ENCODE results near the gene CRYBG2.
"Not testable (repeated sequence)": the region's sequence is repeated elsewhere in the genome, so short reads cannot be mapped to it uniquely, and the experiment has no call there.

The CRYBG2 gene

GRCh38 chr1:26330276-26330675 lies 23.7 kb downstream of the CRYBG2 start:
- H3K9me3 Mint-ChIP-seq = no peaks in the 10 kb centered on the region
- ATAC-seq (replicated peaks) (no peak), DNase-seq (no peak)
- no peaks in the 10 kb centered on the region for H3K27me3 Mint-ChIP-seq
- H3K4me3 Mint-ChIP-seq = no peak overlapping the region
- no peaks in the 10 kb centered on the region for H3K4me1 Mint-ChIP-seq
- no peaks in the 10 kb centered on the region for H3K36me3 Mint-ChIP-seq
- no peak overlapping the region for H3K27ac Mint-ChIP-seq

DNA sequence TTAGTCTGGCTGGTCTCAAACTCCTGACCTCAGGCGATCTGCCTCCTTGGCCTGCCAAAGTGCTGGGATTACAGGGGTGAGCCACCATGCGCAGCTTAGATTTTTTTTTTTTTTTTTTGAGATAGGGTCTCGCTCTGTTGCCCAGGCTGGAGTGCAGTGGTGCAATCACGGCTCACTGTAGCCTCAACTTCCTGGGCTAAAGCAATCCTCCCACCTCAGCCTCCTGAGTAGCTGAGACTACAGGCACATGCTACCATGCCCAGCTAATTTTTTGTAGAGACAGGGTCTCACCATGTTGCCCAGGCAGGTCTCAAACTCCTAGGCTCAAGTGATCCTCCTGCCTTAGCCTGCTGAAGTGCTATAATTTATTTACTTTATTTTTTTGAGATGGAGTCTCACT lies 24.6 kb downstream of the CRYBG2 start:
- H3K27me3 Mint-ChIP-seq = not testable (repeated sequence)

DNA sequence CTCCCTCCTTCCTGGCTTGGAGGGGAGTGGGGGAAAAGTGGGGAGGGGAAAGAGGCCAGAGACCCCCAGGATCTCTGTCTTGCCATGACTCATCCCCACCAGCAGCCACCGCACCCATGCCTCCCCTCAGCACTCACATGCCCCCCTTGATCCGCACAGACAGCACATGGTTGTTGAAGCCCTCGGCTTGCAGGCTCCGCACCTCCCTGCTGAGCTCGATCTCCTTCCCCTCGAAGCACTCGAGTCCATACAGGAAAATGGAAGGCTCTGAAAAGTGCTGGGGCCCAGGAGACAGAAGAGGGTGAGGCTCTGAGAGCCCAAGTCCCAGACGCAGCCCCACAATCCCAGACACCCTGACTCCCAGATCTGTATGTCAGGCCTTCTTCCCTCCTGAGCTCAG lies 25.3 kb downstream of the CRYBG2 start:
- no peak overlapping the region for H3K27ac Mint-ChIP-seq
- H3K27me3 Mint-ChIP-seq = no peaks in the 10 kb centered on the region
- DNase-seq (no peak), ATAC-seq (replicated peaks) (no peak)
- H3K9me3 Mint-ChIP-seq = no peaks in the 10 kb centered on the region
- no peak overlapping the region for H3K4me3 Mint-ChIP-seq
- peaks cover 2 to 8% of the 10 kb centered on the region in 2 donors for H3K4me1 Mint-ChIP-seq
- H3K36me3 Mint-ChIP-seq = peaks cover 2 to 8% of the 10 kb centered on the region in 2 donors

More for the DNA sequence above, 24.6 kb downstream of the CRYBG2 start:
- H3K4me1 Mint-ChIP-seq; H3K4me3 Mint-ChIP-seq; ATAC-seq (replicated peaks); DNase-seq; H3K9me3 Mint-ChIP-seq; H3K36me3 Mint-ChIP-seq; H3K27ac Mint-ChIP-seq: not testable (repeated sequence)

DNA sequence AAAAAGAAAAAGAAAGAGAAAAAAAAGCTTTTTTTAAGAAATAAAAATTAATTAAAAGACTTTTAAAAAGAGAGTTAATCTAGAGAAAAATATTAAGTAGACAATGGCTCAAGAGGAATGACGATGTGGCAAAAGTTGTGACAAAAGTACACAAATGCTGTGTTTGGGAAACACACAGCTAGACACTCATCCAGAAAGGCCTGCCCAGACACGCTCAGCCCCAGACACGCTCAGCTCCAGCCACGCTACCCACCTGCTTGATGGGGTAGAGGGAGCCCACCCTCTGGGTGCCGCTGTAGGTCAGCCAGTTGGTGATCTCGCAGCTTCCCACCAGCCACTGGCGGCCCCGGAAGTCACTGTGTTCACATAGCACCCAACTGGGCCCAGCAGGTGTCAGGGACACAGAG lies 26.0 kb downstream of the CRYBG2 start:
- H3K27ac Mint-ChIP-seq = no peak overlapping the region
- no peak for ATAC-seq (replicated peaks)
- peaks cover 7 to 14% of the 10 kb centered on the region in 2 donors for H3K36me3 Mint-ChIP-seq

GRCh38 chr1:26324550-26324949 lies 29.4 kb downstream of the CRYBG2 start:
- Mint-ChIP-seq H3K4me1 (peaks cover 25 to 47% of the 10 kb centered on the region in 2 donors), H3K27ac (peak overlapping the region; percentile 32), H3K27me3 (no peaks in the 10 kb centered on the region), H3K9me3 (peaks cover 0 to 1% of the 10 kb centered on the region in 2 donors), H3K36me3 (peaks cover 33 to 39% of the 10 kb centered on the region in 2 donors), H3K4me3 (no peak overlapping the region)
- no peak for ATAC-seq (replicated peaks)
- no peak for DNase-seq

More for the DNA sequence above, 26.0 kb downstream of the CRYBG2 start:
- H3K9me3 Mint-ChIP-seq = no peaks in the 10 kb centered on the region
- H3K27me3 Mint-ChIP-seq = no peaks in the 10 kb centered on the region
- DNase-seq = no peak
- no peak overlapping the region for H3K4me3 Mint-ChIP-seq
- peaks cover 4 to 15% of the 10 kb centered on the region in 2 donors for H3K4me1 Mint-ChIP-seq

- Mint-ChIP-seq H3K4me1 (peaks cover 28 to 59% of the 10 kb centered on the region in 2 donors), H3K27me3 (no peaks in the 10 kb centered on the region), H3K4me3 (no peak overlapping the region), H3K27ac (peak overlapping the region; percentile 92), H3K36me3 (peaks cover 43 to 50% of the 10 kb centered on the region in 2 donors), H3K9me3 (peaks cover 0 to 1% of the 10 kb centered on the region in 2 donors)
- DNase-seq = no peak
- no peak for ATAC-seq (replicated peaks)
Observed at GRCh38 chr1:26323382-26323781, 30.5 kb downstream of the CRYBG2 start.

- H3K27me3 Mint-ChIP-seq = no peaks in the 10 kb centered on the region
- DNase-seq (no peak), ATAC-seq (replicated peaks) (no peak)
- peaks cover 38 to 73% of the 10 kb centered on the region in 2 donors for H3K4me1 Mint-ChIP-seq
- H3K9me3 Mint-ChIP-seq = peaks cover 0 to 1% of the 10 kb centered on the region in 2 donors
- no peak overlapping the region for H3K27ac Mint-ChIP-seq
- H3K4me3 Mint-ChIP-seq = no peak overlapping the region
- H3K36me3 Mint-ChIP-seq = peaks cover 48 to 56% of the 10 kb centered on the region in 2 donors
Observed at GRCh38 chr1:26322042-26322331, 31.9 kb downstream of the CRYBG2 start.

DNA sequence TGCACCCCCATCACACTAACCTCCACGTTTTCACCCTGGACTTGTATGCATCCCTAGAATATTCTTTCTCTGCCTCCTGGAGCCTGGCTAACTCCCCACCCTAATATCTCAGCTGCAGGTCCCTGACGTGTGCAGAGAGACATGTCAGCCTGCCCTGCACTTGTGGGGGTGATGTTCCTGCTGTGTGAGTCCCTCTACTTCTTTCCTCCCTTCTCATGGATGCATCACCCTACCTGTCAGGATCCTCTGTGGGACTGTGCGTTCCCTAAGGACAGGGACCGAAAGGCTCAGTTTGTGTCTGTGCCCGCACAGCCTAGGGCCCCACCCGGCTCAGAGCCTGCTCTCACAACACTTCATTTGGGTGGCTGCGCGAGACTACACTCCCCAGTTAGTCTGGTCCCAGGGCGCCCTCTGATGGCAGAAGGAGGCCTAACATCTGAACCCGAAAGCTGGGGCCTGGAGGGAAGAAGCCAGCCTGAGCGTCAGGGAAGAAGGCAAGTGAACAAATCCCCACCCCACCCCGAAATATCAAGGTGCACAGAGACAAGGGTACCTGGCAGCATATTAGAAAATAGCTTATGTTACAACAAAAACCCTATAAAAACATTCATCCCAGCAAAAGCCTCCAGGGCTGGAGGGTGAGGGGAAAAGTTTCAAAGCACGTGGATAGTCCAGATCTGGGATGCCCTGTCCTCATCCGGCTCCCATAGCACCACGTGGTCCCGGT lies 32.5 kb downstream of the CRYBG2 start:
- peak overlapping the region; percentile 71 to 78 for H3K4me3 Mint-ChIP-seq
- H3K36me3 Mint-ChIP-seq = peaks cover 48 to 56% of the 10 kb centered on the region in 2 donors
- H3K27ac Mint-ChIP-seq = peak overlapping the region; percentile 88
- no peaks in the 10 kb centered on the region for H3K27me3 Mint-ChIP-seq
- H3K4me1 Mint-ChIP-seq = peaks cover 41 to 78% of the 10 kb centered on the region in 2 donors
- peak; percentile 59 to 64 for ATAC-seq (replicated peaks)
- H3K9me3 Mint-ChIP-seq = peaks cover 0 to 1% of the 10 kb centered on the region in 2 donors
- DNase-seq = peak; percentile 86

DNA sequence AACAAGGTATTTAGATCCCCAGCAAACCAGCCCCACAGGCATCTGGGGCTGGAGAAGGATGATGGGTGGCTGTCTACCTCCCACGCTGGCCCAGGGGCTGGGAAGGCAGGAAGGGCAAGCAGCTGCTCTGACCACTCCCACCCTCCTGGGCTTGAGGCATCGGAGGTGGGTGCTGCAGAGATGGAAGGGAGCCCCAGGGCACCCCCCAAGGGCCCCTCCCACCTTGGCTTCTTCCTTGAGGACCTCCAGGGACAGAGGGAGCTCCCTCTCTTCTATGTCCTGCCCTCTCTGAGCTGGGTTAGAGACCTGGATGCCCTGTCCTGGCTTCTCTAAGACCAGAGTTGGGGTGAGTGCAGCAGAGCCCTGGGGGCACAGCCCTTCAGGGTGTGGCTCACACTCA lies 33.0 kb downstream of the CRYBG2 start:
- no peak for DNase-seq
- Mint-ChIP-seq H3K27me3 (no peaks in the 10 kb centered on the region), H3K36me3 (peaks cover 48 to 56% of the 10 kb centered on the region in 2 donors), H3K4me3 (peak overlapping the region; percentile 78 to 97), H3K27ac (peak overlapping the region; percentile 88), H3K4me1 (peaks cover 44 to 84% of the 10 kb centered on the region in 2 donors), H3K9me3 (peaks cover 0 to 1% of the 10 kb centered on the region in 2 donors)
- ATAC-seq (replicated peaks) = peak; percentile 1

DNA sequence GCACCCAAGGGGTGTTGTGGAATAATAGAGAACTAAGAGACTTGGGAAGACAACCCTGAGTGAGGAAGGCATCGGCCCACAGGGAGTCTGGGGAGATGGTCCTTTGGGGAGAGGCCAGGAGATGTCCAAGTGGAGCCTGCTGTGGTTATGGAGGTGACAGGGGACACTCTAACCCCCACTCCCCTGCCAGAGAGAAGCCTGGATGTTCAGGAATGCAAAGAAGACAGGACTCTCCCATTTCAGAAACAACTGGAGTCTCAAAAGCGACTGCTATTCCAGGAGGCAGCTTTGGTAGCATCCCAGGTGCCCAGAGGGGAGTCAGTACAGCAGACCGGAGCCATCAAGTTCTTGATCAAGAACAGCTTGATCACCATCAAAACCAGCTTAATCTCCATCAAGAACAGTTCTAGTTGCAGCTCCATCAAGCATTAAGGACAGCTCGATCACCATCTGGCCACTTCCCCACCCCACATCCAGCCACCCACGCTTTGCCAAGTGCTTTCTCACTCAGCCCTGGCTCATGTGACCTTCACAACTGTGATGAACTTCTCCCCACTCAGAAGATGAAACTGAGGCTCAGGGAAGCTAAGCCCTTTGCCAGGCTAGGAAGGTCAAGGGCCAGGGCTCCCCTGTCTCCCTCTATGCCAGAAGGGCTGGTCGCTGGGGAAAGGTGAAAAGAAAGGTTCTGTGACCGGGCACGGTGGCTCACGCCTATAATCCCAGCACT lies 35.4 kb downstream of the CRYBG2 start:
- peaks cover 57 to 99% of the 10 kb centered on the region in 2 donors for H3K4me1 Mint-ChIP-seq
- H3K9me3 Mint-ChIP-seq = peaks cover 0 to 2% of the 10 kb centered on the region in 2 donors
- ATAC-seq (replicated peaks) = peak; percentile 44 to 46
- H3K27me3 Mint-ChIP-seq = no peaks in the 10 kb centered on the region
- H3K27ac Mint-ChIP-seq = peak overlapping the region; percentile 98
- peak overlapping the region; percentile 97 to 98 for H3K4me3 Mint-ChIP-seq
- H3K36me3 Mint-ChIP-seq = peaks cover 46 to 47% of the 10 kb centered on the region in 2 donors
- DNase-seq = peak; percentile 72

DNA sequence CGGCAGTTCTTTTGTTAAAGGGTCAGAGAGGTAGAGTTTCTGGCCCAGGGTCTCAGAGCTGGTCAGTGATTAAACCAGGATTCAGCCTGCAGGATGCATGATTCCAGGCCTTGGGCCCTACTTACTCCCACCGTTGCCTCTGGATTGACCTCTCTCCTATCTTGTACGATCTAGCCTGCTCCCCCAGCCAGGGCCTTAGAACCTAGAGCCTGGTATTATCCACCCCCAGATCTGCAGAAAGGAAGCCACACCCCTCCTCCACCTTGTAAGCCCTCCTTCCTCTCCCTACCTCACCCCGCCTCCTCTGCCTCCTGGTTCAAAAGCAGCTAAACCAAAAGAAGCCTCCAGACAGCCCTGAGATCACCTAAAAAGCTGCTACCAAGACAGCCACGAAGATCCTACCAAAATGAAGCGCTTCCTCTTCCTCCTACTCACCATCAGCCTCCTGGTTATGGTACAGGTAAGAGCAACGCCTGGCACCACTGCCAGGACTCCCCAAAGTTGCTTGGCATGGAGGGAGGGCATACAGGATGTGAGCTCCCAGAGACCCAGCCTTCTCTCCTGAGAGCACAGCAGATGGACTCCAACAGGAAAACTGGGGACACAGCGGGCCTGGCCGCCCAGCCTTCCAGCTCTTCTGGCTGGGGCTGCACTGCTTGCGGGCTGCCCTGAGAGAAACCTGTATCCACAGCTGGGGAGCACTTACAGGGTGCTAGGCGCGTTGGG lies 36.2 kb downstream of the CRYBG2 start, which contains the start of gene CD52:
Gene CD52, plus strand, starts transcription at position 347 of the 726 bp plus-strand sequence. Its CDS starts 60 bp downstream, at position 407.
- peak within 1 kb of the TSS; percentile 97 to 98 for H3K4me3 Mint-ChIP-seq
- peaks cover 0 to 4% of the 10 kb centered on the region in 2 donors for H3K9me3 Mint-ChIP-seq

DNA sequence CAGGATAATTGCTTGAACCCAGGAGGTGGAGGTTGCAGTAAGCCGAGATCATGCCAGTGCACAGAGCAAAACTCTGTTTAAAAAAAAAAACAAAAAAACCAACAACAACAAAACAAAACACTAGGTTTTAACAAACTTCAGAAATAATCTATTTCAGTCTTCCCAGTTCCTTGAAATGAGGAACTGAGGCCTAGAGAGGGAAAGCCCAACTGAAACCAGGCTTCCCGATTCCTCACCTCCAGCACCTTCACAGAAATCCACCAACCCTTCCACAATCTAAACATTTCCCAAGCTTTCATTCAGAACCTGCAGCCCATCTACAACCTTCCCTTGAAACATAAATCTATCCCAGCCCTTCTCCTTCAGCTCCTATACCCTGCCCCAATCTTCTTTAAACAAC lies 36.8 kb downstream of the CRYBG2 start:
- ATAC-seq (replicated peaks) = no peak
- Mint-ChIP-seq H3K4me3 (peak overlapping the region; percentile 97 to 98), H3K9me3 (peaks cover 0 to 3% of the 10 kb centered on the region in 2 donors), H3K36me3 (peaks cover 33 to 34% of the 10 kb centered on the region in 2 donors), H3K27ac (peak overlapping the region; percentile 98), H3K4me1 (peaks cover 59 to 95% of the 10 kb centered on the region in 2 donors), H3K27me3 (no peaks in the 10 kb centered on the region)
- no peak for DNase-seq

More for the DNA sequence above, 36.2 kb downstream of the CRYBG2 start, which contains the start of gene CD52:
- Mint-ChIP-seq H3K27ac (peak within 1 kb of the TSS; percentile 98), H3K4me1 (peaks cover 61 to 98% of the 10 kb centered on the region in 2 donors), H3K36me3 (peaks cover 39 to 41% of the 10 kb centered on the region in 2 donors), H3K27me3 (no peaks in the 10 kb centered on the region)
- ATAC-seq (replicated peaks) (peak; percentile 42 to 54), DNase-seq (peak; percentile 48)

DNA sequence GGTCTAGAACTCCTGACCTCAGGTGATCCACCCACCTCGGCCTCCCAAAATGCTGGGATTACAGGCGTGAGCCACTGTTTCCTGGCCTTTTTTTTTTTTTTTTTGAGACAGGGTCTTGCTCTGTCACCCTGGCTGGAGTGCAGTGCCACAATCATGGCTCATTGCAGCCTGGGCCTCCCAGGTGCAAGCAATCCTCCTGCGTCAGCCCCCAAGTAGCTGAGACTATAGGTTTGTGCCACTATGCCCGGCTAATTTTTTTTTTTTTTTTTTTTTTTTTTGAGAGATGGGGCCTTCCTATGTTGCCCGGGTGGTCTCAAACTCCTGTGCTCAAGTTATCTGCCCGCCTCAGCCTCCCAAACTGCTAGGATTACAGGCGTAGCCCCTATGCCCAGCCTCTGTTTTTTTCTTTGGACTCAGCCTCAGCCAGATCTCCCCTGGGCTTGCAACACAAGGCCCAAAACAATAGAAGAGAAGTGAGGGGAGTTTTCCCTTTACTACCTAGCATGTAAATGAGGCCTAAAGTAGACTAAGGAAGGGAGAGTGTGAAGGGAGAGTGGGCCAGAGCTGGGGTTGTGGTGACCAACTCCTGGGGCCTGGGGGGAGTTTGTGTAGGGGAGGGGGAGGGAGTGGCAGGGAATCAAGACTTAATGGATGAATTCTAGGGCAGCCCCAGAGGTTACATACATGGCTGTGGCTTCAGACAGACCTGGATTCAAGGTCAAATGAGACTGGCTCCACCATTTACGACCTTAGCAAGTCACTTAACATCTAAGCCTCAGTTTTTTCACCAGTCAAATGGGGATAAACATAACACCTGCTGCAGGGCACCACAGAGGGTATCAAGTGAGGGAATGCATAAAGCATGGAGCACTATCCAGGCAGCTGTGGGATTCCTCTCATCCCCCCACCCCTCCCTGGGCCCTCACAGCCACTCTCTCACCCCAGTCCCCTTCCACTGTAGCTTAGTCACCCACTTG lies 37.8 kb downstream of the CRYBG2 start:
- no peak for DNase-seq
- H3K4me1 Mint-ChIP-seq = peaks cover 56 to 93% of the 10 kb centered on the region in 2 donors
- no peak for ATAC-seq (replicated peaks)
- H3K27ac Mint-ChIP-seq = peak overlapping the region; percentile 85
- H3K9me3 Mint-ChIP-seq = peaks cover 0 to 3% of the 10 kb centered on the region in 2 donors
- H3K27me3 Mint-ChIP-seq = no peaks in the 10 kb centered on the region
- peak overlapping the region; percentile 72 to 98 for H3K4me3 Mint-ChIP-seq
- H3K36me3 Mint-ChIP-seq = peaks cover 26 to 29% of the 10 kb centered on the region in 2 donors
